Measurements from ENCODE around the gene ERN1.

DNA sequence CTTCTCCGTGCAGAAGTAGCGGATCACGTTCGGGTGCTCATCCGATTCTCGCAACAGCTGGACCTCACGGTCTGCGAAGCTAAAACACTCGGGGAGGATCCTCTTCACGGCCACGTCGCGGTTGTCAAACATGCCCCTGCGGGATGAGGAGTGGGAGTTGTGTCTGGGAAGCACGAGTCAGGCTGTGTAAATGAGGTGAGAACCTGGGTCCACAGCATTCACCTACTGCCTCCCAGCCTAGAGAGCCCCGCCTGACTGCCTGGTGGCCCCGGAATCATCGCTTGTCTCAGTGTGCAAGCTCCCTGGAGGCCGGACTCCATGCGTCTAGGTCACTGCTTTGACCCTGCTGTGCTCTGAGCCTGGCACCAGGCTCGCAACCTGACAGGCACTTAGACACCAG, 75.6 kb downstream of the ERN1 start:
- TF ChIP-seq, protein P1, sequence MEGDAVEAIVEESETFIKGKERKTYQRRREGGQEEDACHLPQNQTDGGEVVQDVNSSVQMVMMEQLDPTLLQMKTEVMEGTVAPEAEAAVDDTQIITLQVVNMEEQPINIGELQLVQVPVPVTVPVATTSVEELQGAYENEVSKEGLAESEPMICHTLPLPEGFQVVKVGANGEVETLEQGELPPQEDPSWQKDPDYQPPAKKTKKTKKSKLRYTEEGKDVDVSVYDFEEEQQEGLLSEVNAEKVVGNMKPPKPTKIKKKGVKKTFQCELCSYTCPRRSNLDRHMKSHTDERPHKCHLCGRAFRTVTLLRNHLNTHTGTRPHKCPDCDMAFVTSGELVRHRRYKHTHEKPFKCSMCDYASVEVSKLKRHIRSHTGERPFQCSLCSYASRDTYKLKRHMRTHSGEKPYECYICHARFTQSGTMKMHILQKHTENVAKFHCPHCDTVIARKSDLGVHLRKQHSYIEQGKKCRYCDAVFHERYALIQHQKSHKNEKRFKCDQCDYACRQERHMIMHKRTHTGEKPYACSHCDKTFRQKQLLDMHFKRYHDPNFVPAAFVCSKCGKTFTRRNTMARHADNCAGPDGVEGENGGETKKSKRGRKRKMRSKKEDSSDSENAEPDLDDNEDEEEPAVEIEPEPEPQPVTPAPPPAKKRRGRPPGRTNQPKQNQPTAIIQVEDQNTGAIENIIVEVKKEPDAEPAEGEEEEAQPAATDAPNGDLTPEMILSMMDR (IDR thresholded peaks at IDR 0.05): no peak
- no peak for TF ChIP-seq POLR2A (IDR thresholded peaks at IDR 0.05)
